HUDEP-2 (cell line): ENCODE results near the gene DNAJC17.

Experiments used
- DNase-seq, 76 experiments: peaks; one replicate each; lab custom pipeline; 2025; ENCODE audit not compliant: unreplicated experiment in 76 of 76; lab: John Stamatoyannopoulos, UW

The DNAJC17 gene

GRCh38 chr15:40746916-40747418 is 60.3 kb downstream of the DNAJC17 start:
- DNase-seq: no peak

GRCh38 chr15:40744815-40745152 is 62.5 kb downstream of the DNAJC17 start:
- DNase-seq: no peak

GRCh38 chr15:40743921-40744814 is 63.1 kb downstream of the DNAJC17 start:
- DNase-seq: peak in 36 of 76 experiments; percentile 11 to 66 (median 40)

GRCh38 chr15:40743485-40743901 is 63.8 kb downstream of the DNAJC17 start:
- DNase-seq: peak in 25 of 76 experiments; percentile 4 to 58 (median 24)

- DNase-seq: no peak
Observed at GRCh38 chr15:40739854-40740253, 67.4 kb downstream of the DNAJC17 start.

GRCh38 chr15:40739047-40739446 is 68.2 kb downstream of the DNAJC17 start:
- DNase-seq: no peak

- no peak for DNase-seq
Observed at GRCh38 chr15:40737048-40737447, 70.2 kb downstream of the DNAJC17 start.

GRCh38 chr15:40736575-40736974 is 70.7 kb downstream of the DNAJC17 start:
- no peak for DNase-seq

- DNase-seq: no peak
Observed at GRCh38 chr15:40731034-40731433, 76.2 kb downstream of the DNAJC17 start.

- DNase-seq: no peak
Observed at GRCh38 chr15:40723919-40724318, 83.4 kb downstream of the DNAJC17 start.

- DNase-seq: no peak
Observed at GRCh38 chr15:40722934-40723333, 84.3 kb downstream of the DNAJC17 start.

GRCh38 chr15:40722354-40722753 is 84.9 kb downstream of the DNAJC17 start:
- no peak for DNase-seq

GRCh38 chr15:40721701-40722100 is 85.6 kb downstream of the DNAJC17 start:
- no peak for DNase-seq

GRCh38 chr15:40716165-40716564 is 91.1 kb downstream of the DNAJC17 start:
- no peak for DNase-seq
